Activated CD4-positive, alpha-beta memory T cell treated with anti-CD3 and anti-CD28 coated beads, Interleukin-2, amount 10 ng/mL, durations not matched to agents 7 days and 5 days (primary cell): Measurements from ENCODE around the gene LMF2. TPM values are rescaled to one million over a fixed set of nuclear protein-coding genes. Genes with fewer than 3 reads are reported as not detected.

Source experiments
- CTCF ChIA-PET: fragments of 350-600 bp; sonication (Branson Sonifier 250); formaldehyde crosslinking; loops from one replicate; lab custom pipeline; 2021; ENCODE audit warnings: antibody characterized with exemption, inconsistent platforms; lab: Charles Lee
- POLR2A ChIA-PET: fragments of 350-600 bp; sonication (Branson Sonifier 250); formaldehyde crosslinking; loops from one replicate; lab custom pipeline; 2021; ENCODE audit warnings: antibody characterized with exemption; lab: Charles Lee
- DNase-seq: peaks from one replicate; pipeline ENCODE4 v3.0.0-alpha.2; 2020
- H3K27ac Mint-ChIP-seq: one replicate; pipeline ENCODE4 v1.8.0; 2021; ENCODE audit warnings: mild to moderate bottlenecking, mixed read lengths
- H3K27me3 Mint-ChIP-seq: one replicate; pipeline ENCODE4 v1.8.0; 2021; ENCODE audit warnings: mixed read lengths
- H3K36me3 Mint-ChIP-seq: one replicate; pipeline ENCODE4 v1.8.0; 2021; ENCODE audit warnings: low read depth, mixed read lengths
- H3K4me1 Mint-ChIP-seq: one replicate; pipeline ENCODE4 v1.8.0; 2021; ENCODE audit warnings: mixed read lengths
- H3K4me3 Mint-ChIP-seq: one replicate; pipeline ENCODE4 v1.8.0; 2021; ENCODE audit warnings: mild to moderate bottlenecking, mixed read lengths
- H3K9me3 Mint-ChIP-seq: one replicate; pipeline ENCODE4 v1.8.0; 2021; ENCODE audit warnings: mixed read lengths
- total RNA-seq, 2 experiments: library from RNA; stranded (reverse); gene quantifications; one replicate each; pipeline ENCODE4 v1.2.3, GENCODE V29; 2021

The LMF2 gene
- total RNA-seq, 2 experiments from 2014 or later: 111 to 114 TPM

GRCh38 chr22:50482107-50483074, 25.1 kb downstream of the LMF2 start:
- Mint-ChIP-seq H3K9me3 (no peaks in the 10 kb centered on the region), H3K4me1 (peaks cover 4% of the 10 kb centered on the region), H3K27ac (no peak overlapping the region), H3K27me3 (peaks cover 9% of the 10 kb centered on the region), H3K4me3 (peak overlapping the region; percentile 76), H3K36me3 (no peaks in the 10 kb centered on the region)
- ChIA-PET POLR2A (interaction anchor here (1.0 to 2.2 kb wide), 4 partner anchors 9 to 50 kb away, joined by 3 to 7 read pairs (median 5); partner anchors contain the start of gene SCO2), CTCF (interaction anchor here (1.2 to 1.3 kb wide), 2 partner anchors 43 to 139 kb away, joined by 3 read pairs; partner anchors contain the start of gene SCO2)
- no peak for DNase-seq

- DNase-seq: peak; percentile 75
- Mint-ChIP-seq H3K36me3 (no peaks in the 10 kb centered on the region), H3K27ac (no peak within 1 kb of the TSS), H3K4me1 (peaks cover 8% of the 10 kb centered on the region), H3K9me3 (no peaks in the 10 kb centered on the region), H3K27me3 (peaks cover 9% of the 10 kb centered on the region), H3K4me3 (peak within 1 kb of the TSS; percentile 76)
- CTCF ChIA-PET: no interaction called here
- POLR2A ChIA-PET: interaction anchor here (0.6 to 2.2 kb wide), 5 partner anchors 8 to 50 kb away, joined by 3 to 7 read pairs (median 6); partner anchors contain the start of gene SCO2
These were observed 25.9 kb downstream of the LMF2 start, which contains the start of gene ADM2 for GRCh38 chr22:50481440-50482106. Gene ADM2 (plus strand): TSS chr22:50481543. CDS start chr22:50481848, 305 bp downstream.

GRCh38 chr22:50481045-50481439, 26.5 kb downstream of the LMF2 start:
- Mint-ChIP-seq H3K4me3 (peak overlapping the region; percentile 65), H3K9me3 (no peaks in the 10 kb centered on the region), H3K4me1 (peaks cover 8% of the 10 kb centered on the region), H3K36me3 (no peaks in the 10 kb centered on the region), H3K27ac (no peak overlapping the region), H3K27me3 (peaks cover 9% of the 10 kb centered on the region)
- POLR2A ChIA-PET: interaction anchor here (0.6 to 2.2 kb wide), 6 partner anchors 11 to 51 kb away, joined by 3 to 7 read pairs (median 4); partner anchors contain the start of genes LMF2, NCAPH2 and SCO2
- CTCF ChIA-PET: interaction anchor here (0.6 kb wide), 1 partner anchor 135 kb away, joined by 3 read pairs; no protein-coding TSS in a partner anchor
- no peak for DNase-seq

GRCh38 chr22:50479721-50480120, 27.8 kb downstream of the LMF2 start:
- POLR2A ChIA-PET: interaction anchor here (0.9 to 1.4 kb wide), 3 partner anchors 18 to 46 kb away, joined by 3 to 4 read pairs (median 3); partner anchors contain the start of gene SCO2
- Mint-ChIP-seq H3K27ac (no peak overlapping the region), H3K9me3 (no peaks in the 10 kb centered on the region), H3K27me3 (peaks cover 9% of the 10 kb centered on the region), H3K36me3 (no peaks in the 10 kb centered on the region), H3K4me1 (peaks cover 13% of the 10 kb centered on the region), H3K4me3 (peak overlapping the region; percentile 66)
- CTCF ChIA-PET: interaction anchor here (1.0 to 1.8 kb wide), 2 partner anchors 9 to 18 kb away, joined by 3 to 5 read pairs; no protein-coding TSS in a partner anchor
- no peak for DNase-seq

- ChIA-PET CTCF (no interaction called here), POLR2A (interaction anchor here (1.9 kb wide), 1 partner anchor 48 kb away, joined by 6 read pairs; the partner anchor contains the start of gene SCO2)
- no peak overlapping the region for H3K4me3 Mint-ChIP-seq
- no peaks in the 10 kb centered on the region for H3K9me3 Mint-ChIP-seq
- DNase-seq: no peak
- peaks cover 11% of the 10 kb centered on the region for H3K36me3 Mint-ChIP-seq
- H3K27ac Mint-ChIP-seq: no peak overlapping the region
- H3K4me1 Mint-ChIP-seq: peaks cover 25% of the 10 kb centered on the region
- H3K27me3 Mint-ChIP-seq: peaks cover 9% of the 10 kb centered on the region
These were observed 29.6 kb downstream of the LMF2 start for GRCh38 chr22:50477923-50478322.

- Mint-ChIP-seq H3K4me3 (peak overlapping the region; percentile 45), H3K27me3 (peaks cover 9% of the 10 kb centered on the region), H3K9me3 (no peaks in the 10 kb centered on the region), H3K36me3 (peaks cover 16% of the 10 kb centered on the region), H3K4me1 (peaks cover 36% of the 10 kb centered on the region), H3K27ac (no peak overlapping the region)
- ChIA-PET POLR2A (interaction anchor here (1.9 kb wide), 1 partner anchor 49 kb away, joined by 6 read pairs; the partner anchor contains the start of gene SCO2), CTCF (no interaction called here)
- DNase-seq: no peak
These were observed 30.6 kb downstream of the LMF2 start for GRCh38 chr22:50476868-50477267.

GRCh38 chr22:50475652-50476002, 31.9 kb downstream of the LMF2 start:
- H3K9me3 Mint-ChIP-seq: no peaks in the 10 kb centered on the region
- peaks cover 48% of the 10 kb centered on the region for H3K4me1 Mint-ChIP-seq
- H3K36me3 Mint-ChIP-seq: peaks cover 20% of the 10 kb centered on the region
- peaks cover 9% of the 10 kb centered on the region for H3K27me3 Mint-ChIP-seq
- no peak for DNase-seq
- peak overlapping the region; percentile 49 for H3K27ac Mint-ChIP-seq
- peak overlapping the region; percentile 58 for H3K4me3 Mint-ChIP-seq
- ChIA-PET CTCF (no interaction called here), POLR2A (interaction anchor here (0.7 to 1.3 kb wide), 2 partner anchors 32 to 149 kb away, joined by 3 to 4 read pairs; partner anchors contain the start of genes DENND6B, LMF2 and NCAPH2)

- peaks cover 4% of the 10 kb centered on the region for H3K27me3 Mint-ChIP-seq
- H3K4me1 Mint-ChIP-seq: peaks cover 51% of the 10 kb centered on the region
- ChIA-PET POLR2A (interaction anchor here (0.7 to 2.7 kb wide), 4 partner anchors 23 to 148 kb away, joined by 3 to 13 read pairs (median 4); partner anchors contain the start of genes DENND6B, LMF2 and NCAPH2), CTCF (interaction anchor here (2.5 kb wide), 1 partner anchor 51 kb away, joined by 18 read pairs; the partner anchor contains the start of gene SCO2)
- peak within 1 kb of the TSS; percentile 97 for H3K27ac Mint-ChIP-seq
- peak within 1 kb of the TSS; percentile 92 for H3K4me3 Mint-ChIP-seq
- peaks cover 22% of the 10 kb centered on the region for H3K36me3 Mint-ChIP-seq
- H3K9me3 Mint-ChIP-seq: no peaks in the 10 kb centered on the region
- peak; percentile 91 for DNase-seq
These were observed 32.5 kb downstream of the LMF2 start, which contains the start of gene SBF1 for GRCh38 chr22:50474710-50475651. Gene SBF1 (minus strand): TSS chr22:50475035. CDS start chr22:50474840, 195 bp downstream.

GRCh38 chr22:50473855-50474671, 33.4 kb downstream of the LMF2 start:
- no peaks in the 10 kb centered on the region for H3K9me3 Mint-ChIP-seq
- POLR2A ChIA-PET: interaction anchor here (0.9 to 2.7 kb wide), 11 partner anchors 8 to 147 kb away, joined by 3 to 29 read pairs (median 5); partner anchors contain the start of genes ADM2, LMF2, NCAPH2 and SCO2
- H3K36me3 Mint-ChIP-seq: peaks cover 22% of the 10 kb centered on the region
- CTCF ChIA-PET: interaction anchor here (0.8 to 2.5 kb wide), 7 partner anchors 10 to 147 kb away, joined by 3 to 18 read pairs (median 7); partner anchors contain the start of genes LMF2, NCAPH2 and SCO2
- peak overlapping the region; percentile 92 for H3K4me3 Mint-ChIP-seq
- peak; percentile 57 for DNase-seq
- H3K27me3 Mint-ChIP-seq: no peaks in the 10 kb centered on the region
- peak overlapping the region; percentile 97 for H3K27ac Mint-ChIP-seq
- peaks cover 60% of the 10 kb centered on the region for H3K4me1 Mint-ChIP-seq

GRCh38 chr22:50473088-50473487, 34.4 kb downstream of the LMF2 start:
- peak overlapping the region; percentile 97 for H3K27ac Mint-ChIP-seq
- ChIA-PET POLR2A (interaction anchor here (0.9 to 2.7 kb wide), 11 partner anchors 9 to 148 kb away, joined by 3 to 29 read pairs (median 5); partner anchors contain the start of genes ADM2, LMF2, NCAPH2 and SCO2), CTCF (interaction anchor here (1.1 to 2.5 kb wide), 7 partner anchors 9 to 222 kb away, joined by 3 to 18 read pairs (median 7); partner anchors contain the start of genes HDAC10, LMF2, NCAPH2 and SCO2)
- H3K4me1 Mint-ChIP-seq: peaks cover 69% of the 10 kb centered on the region
- H3K9me3 Mint-ChIP-seq: no peaks in the 10 kb centered on the region
- H3K36me3 Mint-ChIP-seq: peaks cover 27% of the 10 kb centered on the region
- no peaks in the 10 kb centered on the region for H3K27me3 Mint-ChIP-seq
- H3K4me3 Mint-ChIP-seq: peak overlapping the region; percentile 92
- peak; percentile 64 for DNase-seq
